Mesenteric fat pad (tissue), 1 donor: Measurements from ENCODE around the gene AMELY. TPM values are rescaled to one million over a fixed set of nuclear protein-coding genes. Genes with fewer than 3 reads are reported as not detected.
"Not testable (repeated sequence)": the region's sequence is repeated elsewhere in the genome, so short reads cannot be mapped to it uniquely, and the experiment has no call there.

ENCODE experiments used
- DNase-seq: peaks from one replicate; pipeline ENCODE4 v3.0.0-alpha.2; 2020; ENCODE audit warnings: low spot score
- long read RNA-seq: library from polyadenylated mRNA; unstranded; transcript quantifications from one replicate; pipeline ENCODE4 v2.0.0, GENCODE V29; 2020
- total RNA-seq: library from RNA; stranded (reverse); fragmentation: NEBNext Ultra II Directional; extraction: Animal tissue kit (Norgen Biotek cat#: 25700); gene quantifications from one replicate; pipeline ENCODE4 v1.2.1, GENCODE V29; 2021
- donor health status: DM: yes; HTN: yes; CAD: no.

Gene AMELY, protein sequence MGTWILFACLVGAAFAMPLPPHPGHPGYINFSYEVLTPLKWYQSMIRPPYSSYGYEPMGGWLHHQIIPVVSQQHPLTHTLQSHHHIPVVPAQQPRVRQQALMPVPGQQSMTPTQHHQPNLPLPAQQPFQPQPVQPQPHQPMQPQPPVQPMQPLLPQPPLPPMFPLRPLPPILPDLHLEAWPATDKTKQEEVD
- not detected for total RNA-seq
- long read RNA-seq = 0 reads

DNA sequence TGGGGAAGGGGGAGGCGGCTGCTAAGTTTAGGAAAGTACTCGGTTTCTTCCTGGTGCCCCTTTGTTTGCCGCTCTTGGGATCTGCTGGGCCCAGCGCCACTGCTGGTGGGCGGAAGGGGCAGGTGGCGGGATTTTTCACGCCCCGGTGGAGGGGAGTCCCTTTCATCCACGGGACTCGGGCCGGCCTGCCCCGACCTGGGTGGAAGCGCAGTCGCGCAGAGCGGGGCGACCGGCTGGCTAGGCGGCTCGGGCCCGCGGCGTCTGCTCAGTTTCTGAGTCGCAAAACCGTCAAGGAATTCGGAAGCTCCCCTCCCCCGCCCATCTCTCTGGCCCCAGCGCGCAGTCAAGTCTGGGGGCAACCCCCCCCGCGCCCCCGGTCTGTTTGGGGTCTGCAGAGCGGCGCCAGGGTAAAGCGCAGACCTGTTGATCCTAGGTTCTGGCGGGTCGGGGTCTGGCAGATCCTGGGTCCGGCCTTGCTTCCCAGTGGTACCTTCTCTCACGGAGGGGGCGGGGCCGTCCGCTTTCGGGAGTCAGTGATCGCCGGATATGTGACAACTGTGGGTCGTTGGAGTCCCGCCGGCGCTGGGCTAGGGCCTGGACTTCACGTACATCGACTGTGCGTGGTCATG, at the start of gene AMELY:
Gene AMELY, minus strand, starts transcription at position 500 of the 629 bp plus-strand sequence. CDS start 39,144 bp downstream, outside the sequence.
- DNase-seq = no peak

- DNase-seq = no peak
Observed at GRCh38 chrY:6949947-6950346, 38.4 kb upstream of the AMELY start.

DNA sequence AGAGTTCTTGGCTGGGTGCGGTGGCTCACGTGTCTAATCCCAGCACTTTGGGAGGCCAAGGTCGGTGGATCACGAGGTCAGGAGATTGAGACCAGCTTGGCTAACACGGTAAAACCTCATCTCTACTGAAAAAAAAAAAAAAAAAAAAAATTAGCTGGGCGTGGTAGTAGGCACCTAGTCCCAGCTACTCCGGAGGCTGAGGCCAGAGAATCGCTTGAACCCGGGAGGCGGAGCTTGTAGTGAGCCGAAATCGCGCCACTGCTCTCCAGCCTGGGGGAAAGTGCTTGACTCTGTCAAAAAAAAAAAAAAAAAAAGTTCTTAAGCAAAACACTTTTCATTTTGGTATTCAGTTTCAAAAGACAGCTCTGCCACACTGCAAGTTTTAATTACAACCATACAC, 36.8 kb upstream of the AMELY start:
- no peak for DNase-seq

DNA sequence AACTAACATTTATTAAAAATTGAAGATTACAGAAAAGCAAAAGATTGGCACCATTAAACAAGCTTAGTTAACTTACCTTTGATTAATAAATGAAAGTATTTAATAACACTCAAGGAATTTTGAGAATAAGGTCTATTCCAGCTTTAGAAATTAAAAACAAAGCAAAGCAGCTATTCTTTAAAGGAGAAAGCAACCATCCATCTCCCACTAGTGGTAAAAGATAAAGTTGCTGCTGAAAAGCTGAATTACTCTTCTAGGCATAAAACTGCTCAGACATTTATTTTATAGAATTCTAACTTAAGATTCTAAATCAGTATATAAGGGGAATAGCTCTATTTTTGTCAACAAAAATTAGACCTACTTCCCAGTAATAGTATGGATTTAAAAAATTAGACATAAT, 36.1 kb upstream of the AMELY start:
- no peak for DNase-seq

- no peak for DNase-seq
Observed at GRCh38 chrY:6935497-6935896, 23.9 kb upstream of the AMELY start.

- no peak for DNase-seq
Observed at GRCh38 chrY:6931779-6932396, 20.3 kb upstream of the AMELY start.

DNA sequence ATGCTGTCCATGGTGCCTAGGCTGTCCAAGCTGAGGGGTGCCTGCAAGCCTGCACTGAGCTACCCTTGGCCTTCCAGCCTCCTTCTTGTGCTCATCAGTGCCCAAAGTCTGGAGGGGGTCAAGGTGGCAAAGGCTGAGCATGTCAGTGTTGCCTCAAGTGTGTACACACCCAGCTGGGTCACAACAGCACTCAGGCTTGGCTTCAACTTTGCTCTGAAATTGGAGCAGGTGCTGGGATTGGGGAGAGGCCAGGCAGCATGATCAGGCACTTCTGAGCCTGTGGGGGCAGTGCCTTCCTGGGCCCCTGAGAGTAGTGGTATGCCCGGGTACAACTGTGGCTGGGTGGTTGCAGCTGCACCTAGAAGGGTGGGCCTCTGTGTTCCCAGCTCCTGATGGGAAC, 17.7 kb upstream of the AMELY start:
- DNase-seq = no peak

GRCh38 chrY:6928265-6928664, 16.7 kb upstream of the AMELY start:
- no peak for DNase-seq

GRCh38 chrY:6921061-6921460, 9.5 kb upstream of the AMELY start:
- no peak for DNase-seq

DNA sequence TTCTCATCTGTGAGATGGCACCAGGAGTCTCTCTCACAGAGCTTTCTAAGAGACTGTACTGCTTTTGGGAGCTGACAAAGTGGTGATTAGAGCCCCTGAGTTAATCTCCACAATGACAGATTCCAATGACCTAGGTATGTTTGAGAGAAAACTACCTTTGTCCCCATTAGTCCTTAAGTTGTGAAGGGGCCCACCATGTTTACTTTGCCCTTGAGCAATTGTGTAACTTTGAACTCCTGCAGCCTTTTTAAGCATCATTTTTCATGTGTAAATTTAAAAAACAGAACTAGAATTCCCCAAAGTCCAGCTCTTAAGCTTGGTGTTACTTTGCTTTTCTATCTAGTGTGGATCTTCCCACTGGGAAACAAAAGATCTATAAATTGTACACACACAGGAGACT, 1.8 kb upstream of the AMELY start:
- no peak for DNase-seq

DNA sequence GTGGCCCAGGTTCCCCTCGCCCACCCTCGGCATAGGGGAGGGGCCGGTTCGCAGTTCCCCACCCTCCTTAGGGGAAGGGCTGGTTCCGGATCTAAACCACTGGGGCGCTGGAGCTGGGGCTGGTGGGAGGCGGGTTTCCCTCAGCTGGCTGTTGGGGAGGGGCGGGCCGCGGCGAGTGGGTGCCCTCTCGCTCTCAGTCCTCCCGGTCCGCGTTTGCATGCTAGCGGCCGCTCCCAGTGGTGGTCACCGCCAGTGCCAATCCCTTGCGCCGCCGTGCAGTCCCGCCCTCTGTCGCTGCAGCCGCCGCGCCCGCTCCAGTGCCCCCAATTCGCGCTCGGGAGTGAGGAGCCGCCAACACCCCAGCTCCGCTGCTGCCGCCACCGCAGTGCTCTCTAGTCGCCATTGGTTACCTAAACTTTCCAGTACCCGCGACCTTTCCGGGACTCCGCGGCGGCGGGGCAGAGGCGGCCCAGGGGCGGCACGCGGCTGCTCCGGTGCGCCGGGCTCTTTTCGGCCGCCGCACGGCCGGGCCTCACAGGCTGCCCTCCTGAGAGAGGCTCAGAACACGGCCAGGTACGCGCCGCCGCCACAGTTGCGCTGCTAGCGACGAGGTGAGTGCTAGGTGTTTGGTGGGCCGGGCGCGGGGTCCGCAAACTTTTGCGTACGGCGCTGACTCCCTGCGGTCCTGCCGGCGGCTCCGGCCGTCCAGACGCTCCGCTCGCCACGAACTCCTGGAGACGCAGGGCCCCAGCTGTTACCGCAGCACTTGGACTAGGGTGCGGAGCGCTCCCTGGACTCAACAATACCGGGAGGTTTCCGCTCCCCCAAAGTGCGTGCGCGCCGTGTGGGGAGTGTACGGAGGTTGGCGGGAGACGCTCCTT, 940 bp downstream of the AMELY start, which contains the start of gene TBL1Y:
Gene TBL1Y, plus strand, starts transcription at position 326 of the 881 bp plus-strand sequence. CDS start 114,388 bp downstream, outside the sequence.
- DNase-seq = no peak

- DNase-seq = no peak
Observed at GRCh38 chrY:6909856-6910255, 1.7 kb downstream of the AMELY start.

- no peak for DNase-seq
Observed at GRCh38 chrY:6909118-6909521, 2.4 kb downstream of the AMELY start.

DNA sequence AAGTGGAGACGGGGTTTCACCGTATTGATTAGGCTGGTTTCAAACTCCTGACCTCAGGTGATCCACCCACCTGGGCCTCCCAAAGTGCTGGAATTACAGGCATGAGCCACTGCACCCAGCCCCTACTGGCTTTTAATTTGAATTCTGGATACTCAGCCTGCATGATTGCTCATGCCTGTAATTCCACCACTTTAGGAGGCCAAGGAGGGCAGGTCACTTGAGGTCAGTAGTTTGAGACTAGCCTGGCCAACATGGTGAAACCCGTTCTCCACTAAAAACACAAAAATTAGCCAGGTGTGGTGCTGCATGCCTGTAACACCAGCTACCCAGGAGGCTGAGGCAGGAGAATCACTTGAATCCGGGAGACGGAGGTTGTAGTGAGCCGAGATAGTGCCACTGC, 3.5 kb downstream of the AMELY start:
- DNase-seq = not testable (repeated sequence)

- no peak for DNase-seq
Observed at GRCh38 chrY:6907591-6907990, 4.0 kb downstream of the AMELY start.

DNA sequence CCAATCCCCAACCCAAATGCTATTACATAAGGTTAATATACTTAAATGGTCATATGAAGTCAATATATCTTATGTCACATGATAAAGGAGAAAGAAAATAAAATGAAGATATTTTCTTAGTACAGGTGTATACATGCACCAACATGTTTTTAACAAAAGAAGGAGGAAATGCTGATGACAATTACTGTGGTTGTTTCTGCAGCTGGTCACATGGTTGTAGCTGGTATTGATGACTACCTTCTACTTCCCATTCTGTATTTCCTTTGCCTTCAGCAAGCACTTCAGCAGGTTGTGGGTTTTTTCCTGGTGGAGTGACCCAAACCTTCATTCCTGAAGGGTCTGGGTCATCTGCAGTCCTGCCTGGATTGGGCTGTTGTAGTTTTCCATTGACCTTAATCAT, 9.4 kb downstream of the AMELY start:
- DNase-seq = not testable (repeated sequence)

DNA sequence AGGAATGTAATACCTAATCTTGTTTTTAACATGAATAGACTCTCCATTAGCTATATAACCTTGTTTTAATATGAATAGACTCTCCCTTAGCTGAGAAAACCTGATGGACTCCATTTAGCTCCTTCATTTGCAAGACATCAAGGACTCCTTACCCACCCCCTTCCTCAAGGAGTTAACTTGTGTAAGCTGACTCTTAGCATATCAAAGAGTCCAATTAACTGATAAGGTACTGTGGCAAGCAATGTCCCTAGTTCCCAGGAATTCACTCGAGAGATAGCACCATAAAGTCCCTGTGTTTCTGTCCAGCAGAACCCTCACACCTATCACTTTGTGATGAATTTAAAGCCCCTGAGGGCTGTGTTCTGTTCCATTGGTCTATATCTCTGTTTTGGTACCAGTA, 16.3 kb downstream of the AMELY start:
- no peak for DNase-seq

DNA sequence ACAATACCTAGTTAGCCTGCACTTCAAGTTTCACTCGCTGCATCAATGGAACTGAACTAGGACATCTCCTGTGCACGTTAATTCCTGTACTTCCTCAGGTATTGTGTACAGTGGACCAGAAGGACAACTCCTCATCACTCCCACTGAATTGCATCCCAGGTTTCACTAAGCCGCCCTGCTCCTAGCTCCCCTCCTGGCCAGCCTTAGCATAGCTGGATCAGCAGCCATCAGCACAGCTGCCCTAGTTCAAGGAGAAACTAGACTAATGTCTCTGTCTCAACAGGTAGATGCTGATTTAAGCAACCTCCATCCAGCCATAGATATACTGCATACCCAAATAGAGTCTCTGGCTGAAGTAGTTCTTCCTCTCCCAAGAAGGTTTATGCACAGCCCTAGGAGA, 17.1 kb downstream of the AMELY start:
- no peak for DNase-seq

DNA sequence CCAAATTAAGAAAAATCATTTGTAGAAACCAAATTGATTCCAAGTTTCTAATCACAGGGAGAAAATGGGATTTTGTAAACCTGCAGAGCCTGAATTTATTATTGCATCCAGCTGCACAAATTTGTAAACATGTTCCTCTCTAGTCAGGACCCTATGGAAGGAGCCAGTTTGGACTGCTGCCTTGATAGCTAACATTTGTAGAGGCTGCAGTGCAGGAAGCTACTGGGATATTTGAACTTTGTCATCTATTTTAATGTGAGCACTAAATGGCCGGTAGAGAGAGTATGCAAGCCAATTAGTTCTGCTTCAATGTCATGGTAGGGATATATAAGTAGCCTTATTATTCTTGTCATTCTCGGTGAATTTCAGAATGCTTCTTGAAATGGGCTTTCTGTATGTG, 62.2 kb downstream of the AMELY start:
- no peak for DNase-seq

- not testable (repeated sequence) for DNase-seq
Observed at GRCh38 chrY:6842650-6843049, 68.9 kb downstream of the AMELY start.
